ENCODE measurements around the gene ENDOU. TPM values are rescaled to one million over a fixed set of nuclear protein-coding genes. Genes with fewer than 3 reads are reported as not detected.

ENDOU gene
- total RNA-seq, 1 experiment from 2014 or later, result not detected

- intact Hi-C loops (cut with micrococcal nuclease), result no loop called here
- BruUV-seq (replicated peaks), result no TSS peak
- TF ChIP-seq POLR2AphosphoS5 (IDR thresholded peaks at IDR 0.05; ENCODE audit: low read depth, low read length), result no peak
- no peak for TF ChIP-seq CBX3 (IDR thresholded peaks at IDR 0.05; ENCODE audit: low read depth)
- no peak for TF ChIP-seq YY1 (IDR thresholded peaks at IDR 0.05; ENCODE audit: extremely low read depth, insufficient replicate concordance, low read depth, low read length)
- no peak for TF ChIP-seq POLR2A (IDR thresholded peaks at IDR 0.05; ENCODE audit: borderline replicate concordance, extremely low read depth, insufficient read depth, insufficient read length)
- no peak for TF ChIP-seq JUND (IDR thresholded peaks at IDR 0.05)
- TF ChIP-seq ATF3 (IDR thresholded peaks at IDR 0.05), result no peak
- no peak for TF ChIP-seq ZFX (IDR thresholded peaks at IDR 0.05)
- no peak for TF ChIP-seq SP1 (IDR thresholded peaks at IDR 0.05; ENCODE audit: low read depth)
- TF ChIP-seq ZBTB33 (IDR thresholded peaks at IDR 0.05; ENCODE audit: extremely low read depth, insufficient replicate concordance, low read length), result no peak
- TF ChIP-seq CTCF (IDR thresholded peaks at IDR 0.05 in 2 of 3, conservative IDR thresholded peaks at IDR 0.05 in 1 of 3; ENCODE audit: borderline replicate concordance in 1 of 3, insufficient read depth in 1 of 3, low read depth in 2 of 3, low read length in 2 of 3), result no peak
- no peak for TF ChIP-seq REST (IDR thresholded peaks at IDR 0.05; ENCODE audit: low read depth)
- DNase-seq (ENCODE audit: low read depth, low spot score), result no peak
- ChIA-PET POLR2A (no interaction called here), CTCF (no interaction called here), RAD21 (ENCODE audit: low non-redundant PET in 1 of 2, low total read pairs in 2 of 2, uncharacterized antibody in 2 of 2, unreplicated experiment in 2 of 2) (no interaction called here)
- Histone ChIP-seq H3K36me3 (ENCODE audit: control insufficient read depth in 1 of 2, insufficient read depth in 2 of 2, low read length in 2 of 2) (peaks cover 10 to 17% of the 10 kb centered on the region in 2 experiments; a peak in 3 of 4 replicates), H3K9me3 (ENCODE audit: control insufficient read depth in 1 of 2, insufficient read depth in 1 of 2, low read depth in 1 of 2, low read length in 2 of 2) (no peaks in the 10 kb centered on the region), H3K9ac (ENCODE audit: low read length) (no peak overlapping the region), H4K20me1 (ENCODE audit: insufficient read depth) (no peaks in the 10 kb centered on the region), H2AFZ (ENCODE audit: low read depth, low read length, poor library complexity, severe bottlenecking) (no peak overlapping the region), H3K4me1 (ENCODE audit: control insufficient read depth in 1 of 2, insufficient read depth in 2 of 2, low read length in 2 of 2) (no peaks in the 10 kb centered on the region), H3K27me3 (ENCODE audit: insufficient read depth, low read length) (no peaks in the 10 kb centered on the region), H3K9me2 (ENCODE audit: insufficient read depth) (no peaks in the 10 kb centered on the region), H3K27ac (ENCODE audit: low read depth, low read length) (no peak overlapping the region), H3K4me3 (replicated peaks in 1 of 2; ENCODE audit: low read depth in 1 of 2, low read length in 2 of 2) (no peak overlapping the region), H3K79me2 (ENCODE audit: insufficient read depth, low read length) (peaks cover 28% of the 10 kb centered on the region), H3K4me2 (ENCODE audit: low read length) (no peak overlapping the region)
- ATAC-seq, result no peak
Observed at GRCh38 chr12:47698631-47699030, 26.7 kb downstream of the ENDOU start.
